Brain microvascular endothelial cell (primary cell): Measurements from ENCODE around the gene ATP1A4.

Source experiments
- DNase-seq: peaks from one replicate; pipeline ENCODE4 v3.0.0-alpha.2; 2020
- H3K27ac ChIP-seq: fragments of 250-450 bp; sonication (Bioruptor Pico); 2 replicates; pipeline ENCODE4 v1.5.1; 2020; ENCODE audit warnings: mild to moderate bottlenecking, moderate library complexity
- H3K27me3 ChIP-seq: fragments of 250-450 bp; sonication (Bioruptor Pico); replicated peaks from 2 replicates; pipeline ENCODE4 v1.5.1; 2020; ENCODE audit warnings: mild to moderate bottlenecking
- H3K36me3 ChIP-seq: fragments of 250-450 bp; sonication (Bioruptor Pico); replicated peaks from 2 replicates; pipeline ENCODE4 v1.5.1; 2020; ENCODE audit warnings: mild to moderate bottlenecking
- H3K4me3 ChIP-seq: 2 replicates; pipeline ENCODE4 v1.5.1; 2011; ENCODE audit warnings: low read depth, mild to moderate bottlenecking, control low read depth, low read length, moderate library complexity
- CTCF ChIP-seq: IDR thresholded peaks from 2 replicates; pipeline ENCODE4 v1.5.1; 2011; ENCODE audit warnings: low read depth, mild to moderate bottlenecking, moderate library complexity, low read length, control low read depth, inconsistent platforms; ENCODE audit errors: missing control alignments
- in situ Hi-C: cut with HindIII; loops from 2 replicates; pipeline ENCODE4 v1.10.0; 2017; ENCODE audit warnings: low sequenced_read_pairs, low pct_ligation_motif_present

Gene ATP1A4

GRCh38 chr1:160225345-160225744, 73.9 kb downstream of the ATP1A4 start:
- no peak for TF ChIP-seq CTCF
- in situ Hi-C loops, result no loop called here
- no peaks in the 10 kb centered on the region for H3K27me3 ChIP-seq
- H3K27ac ChIP-seq, result no peak overlapping the region
- no peak for DNase-seq
- H3K36me3 ChIP-seq, result peaks cover 68% of the 10 kb centered on the region
- H3K4me3 ChIP-seq, result no peak overlapping the region

GRCh38 chr1:160226623-160227022, 75.2 kb downstream of the ATP1A4 start:
- TF ChIP-seq CTCF, result no peak
- Histone ChIP-seq H3K27me3 (no peaks in the 10 kb centered on the region), H3K4me3 (no peak overlapping the region), H3K27ac (no peak overlapping the region), H3K36me3 (peaks cover 77% of the 10 kb centered on the region)
- no peak for DNase-seq
- in situ Hi-C loops, result no loop called here

- H3K27me3 ChIP-seq, result no peaks in the 10 kb centered on the region
- no peak overlapping the region for H3K27ac ChIP-seq
- no peak for TF ChIP-seq CTCF
- H3K36me3 ChIP-seq, result peaks cover 78% of the 10 kb centered on the region
- in situ Hi-C loops, result no loop called here
- no peak overlapping the region for H3K4me3 ChIP-seq
- no peak for DNase-seq
Measured at GRCh38 chr1:160227034-160227433, 75.6 kb downstream of the ATP1A4 start.

- no peak for TF ChIP-seq CTCF
- Histone ChIP-seq H3K4me3 (no peak overlapping the region), H3K27ac (no peak overlapping the region), H3K36me3 (peaks cover 74% of the 10 kb centered on the region), H3K27me3 (no peaks in the 10 kb centered on the region)
- no peak for DNase-seq
- in situ Hi-C loops, result no loop called here
Measured at GRCh38 chr1:160227561-160227960, 76.2 kb downstream of the ATP1A4 start.

- no peak for TF ChIP-seq CTCF
- no peak for DNase-seq
- in situ Hi-C loops, result no loop called here
- Histone ChIP-seq H3K36me3 (peaks cover 67% of the 10 kb centered on the region), H3K4me3 (no peak overlapping the region), H3K27me3 (no peaks in the 10 kb centered on the region), H3K27ac (no peak overlapping the region)
Measured at GRCh38 chr1:160228431-160228830, 77.0 kb downstream of the ATP1A4 start.

- TF ChIP-seq CTCF, result no peak
- no peak for DNase-seq
- no peak overlapping the region for H3K27ac ChIP-seq
- in situ Hi-C loops, result no loop called here
- no peaks in the 10 kb centered on the region for H3K27me3 ChIP-seq
- peaks cover 52% of the 10 kb centered on the region for H3K36me3 ChIP-seq
- no peak overlapping the region for H3K4me3 ChIP-seq
Measured at GRCh38 chr1:160232911-160233310, 81.5 kb downstream of the ATP1A4 start.
